ENCODE data around the gene DAD1.

DNA sequence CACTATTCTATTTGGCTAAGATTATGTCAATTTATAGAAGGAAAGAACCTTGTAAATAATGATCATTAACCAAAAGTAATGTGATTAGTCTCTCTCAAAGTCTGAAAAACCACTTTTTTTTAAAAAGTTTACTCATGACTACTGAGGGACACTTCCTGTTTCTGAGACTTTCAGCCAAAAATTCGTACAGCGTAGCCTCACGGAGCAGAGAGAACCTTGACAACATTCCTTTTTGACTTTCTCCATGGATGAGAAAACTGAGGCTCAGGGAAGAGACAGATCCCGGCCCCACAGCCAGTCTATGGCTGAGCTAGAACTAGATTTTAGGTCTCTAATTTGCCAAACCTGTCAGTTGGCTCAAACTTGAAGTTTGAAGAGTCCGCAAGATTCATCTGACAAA, 68.2 kb downstream of the DAD1 start:
- TF ChIP-seq POLR2AphosphoS5 (IDR thresholded peaks at IDR 0.05; ENCODE audit: low read depth, low read length), result no peak
- TF ChIP-seq RAD21 (IDR thresholded peaks at IDR 0.05; ENCODE audit: low read length), result no peak
- no peak for TF ChIP-seq FOSL2 (IDR thresholded peaks at IDR 0.05; ENCODE audit: borderline replicate concordance, low read depth)
- TF ChIP-seq CTCF (IDR thresholded peaks at IDR 0.05), result no peak
- TF ChIP-seq MAX (IDR thresholded peaks at IDR 0.05; ENCODE audit: low read depth), result no peak
- TF ChIP-seq, protein P1, sequence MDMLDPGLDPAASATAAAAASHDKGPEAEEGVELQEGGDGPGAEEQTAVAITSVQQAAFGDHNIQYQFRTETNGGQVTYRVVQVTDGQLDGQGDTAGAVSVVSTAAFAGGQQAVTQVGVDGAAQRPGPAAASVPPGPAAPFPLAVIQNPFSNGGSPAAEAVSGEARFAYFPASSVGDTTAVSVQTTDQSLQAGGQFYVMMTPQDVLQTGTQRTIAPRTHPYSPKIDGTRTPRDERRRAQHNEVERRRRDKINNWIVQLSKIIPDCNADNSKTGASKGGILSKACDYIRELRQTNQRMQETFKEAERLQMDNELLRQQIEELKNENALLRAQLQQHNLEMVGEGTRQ (IDR thresholded peaks at IDR 0.05; ENCODE audit: borderline replicate concordance, low read depth, low read length), result no peak
- TF ChIP-seq, protein P2, sequence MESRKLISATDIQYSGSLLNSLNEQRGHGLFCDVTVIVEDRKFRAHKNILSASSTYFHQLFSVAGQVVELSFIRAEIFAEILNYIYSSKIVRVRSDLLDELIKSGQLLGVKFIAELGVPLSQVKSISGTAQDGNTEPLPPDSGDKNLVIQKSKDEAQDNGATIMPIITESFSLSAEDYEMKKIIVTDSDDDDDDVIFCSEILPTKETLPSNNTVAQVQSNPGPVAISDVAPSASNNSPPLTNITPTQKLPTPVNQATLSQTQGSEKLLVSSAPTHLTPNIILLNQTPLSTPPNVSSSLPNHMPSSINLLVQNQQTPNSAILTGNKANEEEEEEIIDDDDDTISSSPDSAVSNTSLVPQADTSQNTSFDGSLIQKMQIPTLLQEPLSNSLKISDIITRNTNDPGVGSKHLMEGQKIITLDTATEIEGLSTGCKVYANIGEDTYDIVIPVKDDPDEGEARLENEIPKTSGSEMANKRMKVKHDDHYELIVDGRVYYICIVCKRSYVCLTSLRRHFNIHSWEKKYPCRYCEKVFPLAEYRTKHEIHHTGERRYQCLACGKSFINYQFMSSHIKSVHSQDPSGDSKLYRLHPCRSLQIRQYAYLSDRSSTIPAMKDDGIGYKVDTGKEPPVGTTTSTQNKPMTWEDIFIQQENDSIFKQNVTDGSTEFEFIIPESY (IDR thresholded peaks at IDR 0.05; ENCODE audit: borderline replicate concordance, low read depth), result no peak
- no peak for TF ChIP-seq SIN3A (IDR thresholded peaks at IDR 0.05; ENCODE audit: borderline replicate concordance, low read depth, low read length)
- TF ChIP-seq FOXJ3 (CRISPR knock-in tag; IDR thresholded peaks at IDR 0.05), result no peak
- TF ChIP-seq EZH2phosphoT487 (IDR thresholded peaks at IDR 0.05; ENCODE audit: borderline replicate concordance, low read depth), result no peak
- no peak for TF ChIP-seq SMC3 (IDR thresholded peaks at IDR 0.05; ENCODE audit: low read depth, low read length)
- TF ChIP-seq RFX5 (IDR thresholded peaks at IDR 0.05; ENCODE audit: low read length), result no peak
- TF ChIP-seq REST (IDR thresholded peaks at IDR 0.05; ENCODE audit: low read depth, low read length), result no peak
- no peak for TF ChIP-seq FOXM1 (IDR thresholded peaks at IDR 0.05; ENCODE audit: low read depth)

Measured in SK-N-SH (cell line).